ENCODE results near the gene AFDN.

AFDN gene

DNA sequence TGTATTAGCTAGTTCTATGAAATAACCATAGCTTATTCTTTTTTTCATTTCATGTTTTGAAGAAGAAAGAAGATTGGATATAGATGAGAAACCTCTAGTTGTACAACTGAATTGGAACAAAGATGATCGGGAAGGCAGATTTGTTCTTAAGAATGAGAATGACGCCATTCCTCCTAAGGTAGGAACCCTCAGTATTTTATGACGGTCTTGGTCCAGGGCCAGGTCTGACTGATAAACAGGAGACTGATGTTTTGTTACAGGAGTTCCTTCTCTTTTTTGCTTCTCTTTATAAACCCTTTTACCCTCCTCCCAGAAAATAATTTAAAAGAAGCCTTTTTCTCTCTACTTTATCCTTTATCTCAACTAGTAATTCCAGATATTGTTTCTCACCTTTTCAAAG is 43.6 kb downstream of the AFDN start:
- in situ Hi-C loops (cut with HindIII; ENCODE audit: low sequenced_read_pairs): no loop called here

DNA sequence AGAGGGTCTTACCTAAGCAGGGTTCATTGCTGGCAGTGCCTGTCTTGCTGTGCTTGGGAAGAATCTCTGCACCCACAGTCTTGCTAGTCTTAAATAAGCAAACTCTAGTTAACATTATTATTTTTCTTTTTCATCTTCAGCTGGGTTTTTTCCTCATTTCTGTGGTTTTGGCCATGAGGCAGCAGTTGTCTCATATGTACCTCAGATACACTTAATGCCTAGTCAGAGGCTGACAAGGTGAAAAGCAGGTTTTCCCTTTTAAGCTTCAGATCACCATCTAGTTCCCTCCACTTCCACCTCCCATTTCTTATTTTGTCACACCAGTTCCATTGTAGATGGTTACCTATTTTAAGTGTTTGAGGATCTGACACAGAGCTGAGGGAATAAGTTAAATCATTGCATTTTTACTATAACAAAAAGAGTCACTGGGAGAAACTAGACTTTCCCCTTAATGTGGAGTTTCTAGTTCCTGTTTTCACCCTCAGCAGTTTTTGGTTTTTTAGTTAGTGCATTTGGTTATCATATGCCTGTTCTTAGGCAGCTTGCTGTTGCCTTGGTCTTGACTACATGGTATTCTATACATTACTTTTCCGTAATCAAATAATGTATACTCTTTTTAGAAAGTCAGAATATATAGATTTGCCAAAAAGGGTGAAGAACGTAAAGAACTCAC is 46.0 kb downstream of the AFDN start:
- in situ Hi-C loops (cut with HindIII; ENCODE audit: low sequenced_read_pairs): no loop called here

DNA sequence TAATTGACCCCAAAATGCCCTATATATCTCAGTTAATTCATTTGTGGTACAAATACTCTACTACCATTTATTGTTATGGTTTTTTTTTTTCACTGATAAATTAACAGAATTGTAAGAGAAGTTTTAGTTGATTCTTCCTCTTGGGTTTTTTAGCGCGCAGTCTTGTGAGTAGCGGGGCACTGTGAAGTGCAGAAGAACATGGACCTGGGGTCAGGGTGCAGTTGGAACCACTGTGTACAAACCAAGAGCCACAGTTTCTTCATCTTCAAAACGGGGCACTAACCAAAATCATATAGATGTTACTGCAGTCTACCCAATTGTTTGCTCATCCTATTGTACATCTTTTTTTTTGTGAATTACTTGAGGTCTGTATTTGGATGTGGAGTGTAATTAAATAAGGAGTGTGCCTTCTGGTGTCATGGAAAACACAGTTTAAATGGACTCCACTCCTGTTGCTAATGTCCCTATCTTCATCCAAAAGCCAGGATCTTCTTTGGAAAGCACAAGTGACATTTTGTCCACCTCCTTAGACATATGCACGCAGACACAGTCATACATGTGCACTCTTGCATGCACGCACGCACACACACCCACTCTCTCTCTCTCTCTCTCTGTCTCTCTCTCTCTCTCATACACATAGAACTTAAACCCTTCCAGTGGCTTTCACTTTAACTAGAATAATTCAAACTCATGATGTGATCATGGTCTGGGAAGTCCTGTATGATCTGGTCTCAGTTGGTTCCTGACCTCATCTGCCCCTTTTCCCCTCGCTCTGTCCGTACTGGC is 51.5 kb downstream of the AFDN start:
- in situ Hi-C loops (cut with HindIII; ENCODE audit: low sequenced_read_pairs): no loop called here

GRCh38 chr6:167879612-167880011 is 52.9 kb downstream of the AFDN start:
- in situ Hi-C loops (cut with HindIII; ENCODE audit: low sequenced_read_pairs): no loop called here

- in situ Hi-C loops (cut with HindIII; ENCODE audit: low sequenced_read_pairs): no loop called here
Observed at GRCh38 chr6:167881327-167881726, 54.6 kb downstream of the AFDN start.

DNA sequence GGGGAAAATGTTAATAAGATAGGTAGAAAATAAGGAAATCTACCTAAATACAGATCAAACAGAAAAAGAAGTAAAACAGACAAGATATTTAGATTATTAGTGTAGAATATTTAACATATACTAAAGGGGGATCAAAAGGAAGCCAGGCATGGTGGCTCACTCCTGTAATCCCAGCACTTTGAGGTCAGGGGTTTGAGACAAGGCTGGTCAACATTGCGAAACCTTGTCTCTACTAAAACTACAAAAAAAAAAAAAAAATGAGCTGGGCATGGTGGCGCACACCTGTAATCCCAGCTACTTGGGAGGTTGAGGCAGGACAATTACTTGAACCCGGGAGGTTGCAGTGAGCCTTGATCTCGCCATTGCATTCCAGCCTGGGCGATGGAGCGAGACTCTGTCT is 55.5 kb downstream of the AFDN start:
- in situ Hi-C loops (cut with HindIII; ENCODE audit: low sequenced_read_pairs): no loop called here

DNA sequence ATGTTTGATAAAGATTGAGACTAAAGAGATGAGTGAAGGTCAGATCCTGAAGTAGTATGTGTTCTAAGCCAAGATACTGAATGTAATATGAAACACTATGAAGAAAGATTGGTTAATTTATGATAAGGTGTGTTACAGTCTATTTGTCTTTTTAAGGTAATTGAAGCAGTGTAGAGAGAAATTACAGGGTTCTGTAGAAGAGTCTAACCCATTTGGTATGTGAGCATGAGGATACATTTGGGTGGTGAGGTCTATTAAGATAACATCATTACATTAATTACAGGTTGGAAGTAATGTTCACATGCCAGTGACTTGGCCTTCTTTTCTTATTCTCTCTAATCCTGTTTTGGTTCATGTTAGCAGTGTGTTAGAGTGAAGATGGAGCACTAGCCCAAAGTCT is 61.4 kb downstream of the AFDN start:
- in situ Hi-C loops (cut with HindIII; ENCODE audit: low sequenced_read_pairs): no loop called here

DNA sequence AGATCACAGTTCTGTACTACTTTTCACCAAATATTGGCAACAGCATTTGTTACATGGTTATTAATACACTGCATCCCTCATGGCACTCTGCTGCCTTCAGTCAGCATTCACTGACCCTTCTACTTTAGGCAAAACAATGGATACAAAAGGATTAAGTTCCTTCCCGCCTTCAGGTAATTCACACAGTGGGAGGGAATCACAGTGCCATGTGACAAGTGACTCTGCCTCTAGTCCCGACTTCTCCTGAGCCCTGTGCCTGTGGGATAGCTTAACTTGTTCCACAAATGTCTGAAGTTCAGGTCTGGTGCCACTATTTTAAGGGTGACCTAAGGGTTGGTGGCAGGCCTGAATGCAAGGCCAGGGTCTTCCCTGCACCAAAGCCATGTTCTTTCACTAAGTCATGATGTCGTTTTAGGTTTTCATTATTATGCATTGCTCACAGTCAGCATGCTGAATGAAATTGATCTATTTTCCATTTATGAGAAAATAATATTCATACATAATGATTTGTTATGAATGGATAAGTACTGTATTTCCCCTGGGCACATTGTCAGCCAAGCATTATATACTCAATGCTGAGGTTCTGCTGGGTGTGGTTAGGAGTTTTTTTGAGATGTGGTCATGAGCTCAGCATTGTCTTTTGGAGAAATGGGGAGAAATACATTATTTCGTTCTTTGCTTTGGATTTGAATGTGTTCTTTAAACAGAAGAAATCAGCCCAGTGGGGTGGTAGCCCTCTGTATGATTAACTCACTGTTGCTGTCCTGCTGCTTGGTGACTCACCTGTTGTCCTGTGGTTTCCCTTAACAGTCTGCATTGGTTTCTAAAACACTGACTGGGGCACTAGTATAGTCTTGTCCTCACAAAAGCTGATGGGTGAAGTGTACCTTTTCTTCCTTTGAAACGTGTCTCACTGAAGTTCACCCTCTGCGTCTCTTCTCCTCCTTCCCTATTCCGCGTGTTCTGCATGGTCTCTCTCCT is 66.4 kb downstream of the AFDN start:
- in situ Hi-C loops (cut with HindIII; ENCODE audit: low sequenced_read_pairs): no loop called here

GRCh38 chr6:167894965-167895364 is 68.3 kb downstream of the AFDN start:
- in situ Hi-C loops (cut with HindIII; ENCODE audit: low sequenced_read_pairs): no loop called here

DNA sequence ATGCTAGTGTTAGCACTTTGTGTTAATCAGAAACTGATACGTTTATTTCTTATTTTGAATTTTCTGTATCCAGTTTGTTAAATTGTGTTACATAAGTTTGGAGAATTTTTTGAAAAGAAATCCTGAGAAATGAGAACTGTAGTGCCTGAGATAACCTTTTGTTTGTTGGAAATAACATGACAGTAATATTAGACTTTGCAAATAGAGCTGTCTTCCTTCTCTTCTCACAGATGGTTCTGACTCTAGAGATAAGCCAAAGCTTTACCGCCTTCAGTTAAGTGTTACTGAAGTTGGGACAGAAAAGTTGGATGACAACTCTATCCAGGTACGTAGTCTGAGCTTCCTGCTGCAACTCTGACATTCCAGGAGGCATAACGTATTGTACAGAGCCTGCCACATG is 69.9 kb downstream of the AFDN start:
- in situ Hi-C loops (cut with HindIII; ENCODE audit: low sequenced_read_pairs): no loop called here

GRCh38 chr6:167898673-167899311 is 72.1 kb downstream of the AFDN start:
- in situ Hi-C loops (cut with HindIII; ENCODE audit: low sequenced_read_pairs): no loop called here

DNA sequence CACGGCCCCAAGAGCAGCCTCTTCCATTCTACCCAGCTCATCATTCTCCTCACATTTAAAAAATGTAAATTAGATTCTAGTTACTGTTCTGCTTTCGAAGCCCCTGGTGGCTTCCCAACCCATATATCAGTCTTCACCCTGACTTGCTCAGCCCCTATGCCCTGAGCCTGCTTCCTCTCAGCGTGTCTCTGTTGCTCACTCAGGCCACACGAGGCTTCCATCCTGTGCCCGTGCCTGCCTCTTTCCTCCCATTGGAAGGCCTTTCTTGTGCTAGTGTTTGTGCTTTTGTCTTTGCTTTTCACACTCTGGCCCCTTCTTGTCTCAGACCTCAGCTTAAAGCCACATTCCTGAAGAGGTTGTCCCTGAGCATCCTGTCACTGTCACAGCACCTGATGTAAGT is 78.1 kb downstream of the AFDN start:
- in situ Hi-C loops (cut with HindIII; ENCODE audit: low sequenced_read_pairs): no loop called here

- in situ Hi-C loops (cut with HindIII; ENCODE audit: low sequenced_read_pairs): no loop called here
Observed at GRCh38 chr6:167906899-167907298, 80.2 kb downstream of the AFDN start.

- in situ Hi-C loops (cut with HindIII; ENCODE audit: low sequenced_read_pairs): no loop called here
Observed at GRCh38 chr6:167907837-167908681, 81.3 kb downstream of the AFDN start.

DNA sequence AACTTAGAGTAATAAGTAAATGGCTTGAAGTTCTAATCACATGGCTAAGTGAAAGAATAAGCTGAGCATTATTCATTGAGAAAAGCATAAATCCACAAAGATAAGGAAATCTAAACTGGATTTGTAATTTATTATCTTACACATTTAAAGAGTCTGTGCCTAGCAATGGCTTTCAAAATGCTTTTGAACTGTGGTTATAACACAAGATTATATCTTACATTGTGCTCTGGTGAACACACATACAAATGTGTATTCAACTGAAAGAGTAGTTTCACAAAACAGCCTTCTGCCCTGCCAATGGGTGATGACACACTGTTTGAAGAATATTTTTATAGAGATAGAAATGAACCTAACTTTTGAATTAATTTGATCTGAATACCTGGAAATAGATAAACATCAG is 83.3 kb downstream of the AFDN start:
- in situ Hi-C loops (cut with HindIII; ENCODE audit: low sequenced_read_pairs): no loop called here

- in situ Hi-C loops (cut with HindIII; ENCODE audit: low sequenced_read_pairs): no loop called here
Observed at GRCh38 chr6:167910652-167911051, 83.9 kb downstream of the AFDN start.

DNA sequence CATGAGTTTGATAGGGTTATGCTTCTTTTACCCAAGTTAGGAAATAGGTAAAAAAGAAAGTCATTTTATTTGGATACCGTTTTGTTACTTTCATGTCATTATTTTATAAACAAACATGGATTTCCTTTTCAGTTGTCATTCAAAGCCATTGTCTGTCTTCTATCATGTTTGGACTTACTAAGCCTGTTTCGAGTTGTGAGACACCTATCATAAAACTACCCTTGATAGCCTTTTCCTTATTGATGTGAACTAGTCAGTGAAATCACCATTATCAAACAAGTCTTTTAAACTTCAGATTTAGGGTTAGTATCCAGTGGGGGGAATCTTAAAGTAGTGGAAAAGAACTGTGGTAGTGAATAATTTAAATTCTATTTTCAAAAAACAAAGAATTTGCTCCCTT is 85.8 kb downstream of the AFDN start:
- in situ Hi-C loops (cut with HindIII; ENCODE audit: low sequenced_read_pairs): no loop called here

GRCh38 chr6:167913699-167914098 is 87.0 kb downstream of the AFDN start:
- in situ Hi-C loops (cut with HindIII; ENCODE audit: low sequenced_read_pairs): no loop called here

- in situ Hi-C loops (cut with HindIII; ENCODE audit: low sequenced_read_pairs): no loop called here
Observed at GRCh38 chr6:167915139-167915538, 88.4 kb downstream of the AFDN start.

DNA sequence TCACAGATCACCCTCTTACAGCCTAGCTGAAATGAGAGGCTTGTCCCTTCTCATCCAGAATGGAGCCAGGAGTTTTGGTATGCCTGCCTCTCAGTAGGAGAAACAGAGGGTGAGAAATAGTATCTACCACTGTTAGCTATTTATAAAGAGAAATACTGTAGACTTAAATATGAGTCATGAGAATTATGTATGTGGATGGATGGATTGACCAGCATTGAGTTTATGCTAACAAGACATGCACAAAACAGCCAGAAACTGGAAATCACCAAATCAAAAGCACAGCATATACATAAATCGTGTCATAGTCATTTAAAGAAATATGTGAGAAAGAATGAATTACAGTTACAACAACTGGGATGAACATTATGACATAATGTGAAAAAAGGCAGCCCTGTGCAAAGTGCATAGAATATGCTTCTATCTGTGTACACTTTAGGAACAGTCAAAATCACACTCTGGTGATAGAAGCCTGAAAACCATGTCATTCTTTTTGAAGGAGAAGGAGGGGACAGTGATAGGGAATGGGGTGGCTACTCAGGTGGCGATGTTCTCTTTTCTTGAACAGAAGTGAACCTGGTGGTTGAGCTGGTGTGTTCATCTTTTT is 90.9 kb downstream of the AFDN start:
- in situ Hi-C loops (cut with HindIII; ENCODE audit: low sequenced_read_pairs): no loop called here

All from DLD1 (cell line).